NCI-H748 treated with DMSO at 0.1 percent for 48 hours (cell line): Measurements from ENCODE around the gene PRKRA.
"Not testable (repeated sequence)": the region's sequence is repeated elsewhere in the genome, so short reads cannot be mapped to it uniquely, and the experiment has no call there.

Experiments
- DNase-seq: peaks from one replicate; lab custom pipeline; 2025; lab: John Stamatoyannopoulos, UW

Gene PRKRA

DNA sequence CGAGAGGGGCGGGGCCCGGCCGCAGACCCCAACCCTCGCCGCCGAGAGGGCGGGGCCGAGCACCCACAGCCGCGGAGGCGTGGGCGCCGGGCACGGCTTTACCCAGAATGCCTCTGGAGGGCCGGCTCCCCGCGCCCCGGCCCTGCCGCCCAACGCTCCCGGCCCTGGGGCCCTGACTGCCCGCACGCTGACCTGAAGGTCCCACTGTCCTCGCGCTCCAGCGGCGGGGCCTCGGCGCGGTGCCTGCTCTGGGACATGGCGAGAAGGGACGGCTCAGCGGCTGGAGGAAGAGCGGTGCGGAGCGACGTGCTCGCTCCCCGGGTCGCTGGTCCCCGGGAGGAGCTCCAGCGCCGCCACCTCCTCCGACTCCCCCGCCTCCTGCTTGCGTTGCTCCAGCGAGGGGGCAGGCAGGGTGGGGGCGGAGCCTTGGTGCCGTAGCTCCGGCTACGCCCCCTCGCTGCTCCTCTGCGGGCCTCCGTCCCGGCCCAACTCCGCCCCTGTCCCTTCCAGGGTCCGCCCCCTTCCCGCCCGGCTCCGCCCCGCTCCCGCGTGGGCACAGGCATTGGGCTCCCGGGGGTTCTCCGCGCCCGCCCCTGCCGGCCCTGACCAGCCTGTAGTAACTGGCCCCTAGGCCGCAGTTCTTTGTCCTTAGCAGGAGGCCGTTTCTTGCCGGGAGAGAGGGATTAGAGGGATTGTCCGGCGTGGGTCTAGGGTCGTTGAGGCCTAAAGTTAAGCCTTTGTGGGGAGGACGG lies at the start of gene PRKRA, which contains the start of gene PJVK:
Gene PRKRA, minus strand, starts transcription at position 402 of the 752 bp plus-strand sequence. Its CDS starts 145 bp downstream, at position 257.
Gene PJVK, plus strand, starts transcription at position 605 of the 752 bp plus-strand sequence. CDS start 2,032 bp downstream, outside the sequence.
- peak; percentile 91 for DNase-seq

DNA sequence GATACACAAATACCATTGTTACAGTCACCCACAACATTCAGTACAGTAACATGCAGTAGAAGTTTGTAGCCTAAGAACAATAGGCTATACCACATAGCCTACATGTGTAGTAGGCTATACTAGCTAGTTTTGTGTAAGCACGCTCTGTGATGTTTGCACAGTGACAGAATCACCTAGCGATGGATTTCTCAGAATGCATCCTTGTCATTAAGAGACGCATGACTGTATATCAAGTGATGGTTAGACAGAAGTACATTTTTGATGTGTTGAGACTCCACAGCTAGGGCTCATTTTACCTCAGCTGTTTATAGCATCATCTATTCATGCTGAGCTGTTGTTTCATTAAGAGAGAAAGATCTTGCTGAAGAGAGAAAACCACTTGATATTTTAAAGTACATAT lies 48.7 kb upstream of the PRKRA start:
- no peak for DNase-seq

DNA sequence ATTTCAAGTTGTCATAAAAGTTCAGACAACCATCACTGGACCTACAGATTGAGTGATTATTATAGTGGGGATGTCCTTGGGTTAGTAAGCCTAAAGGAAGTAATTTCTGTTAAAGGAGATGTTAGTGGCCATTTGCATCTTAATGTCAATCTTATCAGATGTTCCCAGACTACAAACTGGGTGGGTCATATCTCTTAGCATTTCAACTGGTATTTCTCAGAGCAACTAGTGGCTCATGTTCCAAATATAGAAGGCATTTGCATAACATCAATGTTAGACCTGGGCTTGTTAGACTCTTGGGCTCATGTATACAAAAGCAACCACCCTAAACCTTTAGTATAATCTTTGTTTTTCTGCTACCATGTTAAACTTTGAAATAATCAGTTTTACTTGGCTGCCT lies 47.2 kb upstream of the PRKRA start:
- DNase-seq = no peak

DNA sequence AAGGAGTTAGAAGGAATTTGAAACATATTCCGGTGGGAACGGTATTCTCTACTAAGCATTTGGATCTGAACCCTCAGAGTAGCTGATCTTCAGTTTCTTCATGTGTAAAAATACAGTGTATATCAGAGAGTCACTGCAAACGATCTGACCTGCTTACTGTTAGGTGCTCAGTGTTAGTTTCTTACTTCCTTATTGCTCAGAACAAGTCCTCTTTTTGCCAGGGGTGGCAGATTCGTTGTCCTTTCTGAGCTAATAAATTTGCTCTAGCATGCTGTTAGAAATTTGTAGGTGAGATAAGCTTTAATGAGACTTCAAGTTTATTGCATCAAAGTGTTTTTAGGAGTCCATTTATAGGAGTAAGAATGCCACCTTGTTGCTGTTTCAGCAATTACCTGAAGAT lies 45.1 kb upstream of the PRKRA start:
- no peak for DNase-seq

DNA sequence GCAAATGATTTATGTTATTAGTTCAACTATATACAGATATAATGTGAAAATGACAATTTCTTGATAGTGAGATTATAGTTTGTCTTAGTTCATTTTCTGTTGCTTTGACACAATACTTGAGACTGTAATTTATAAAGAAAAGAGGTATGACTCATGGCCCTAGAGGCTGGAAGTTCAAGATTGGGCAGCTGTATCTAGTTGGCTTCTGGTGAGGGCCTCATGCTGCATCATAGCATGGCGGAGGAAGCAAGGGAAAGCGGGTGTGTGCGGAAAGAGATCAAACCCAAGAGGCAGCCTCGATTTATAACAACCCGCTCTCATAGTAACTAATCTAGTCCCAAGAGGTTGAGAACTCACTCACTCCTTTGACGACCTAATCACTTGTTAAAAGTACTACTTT lies 40.6 kb upstream of the PRKRA start:
- no peak for DNase-seq

DNA sequence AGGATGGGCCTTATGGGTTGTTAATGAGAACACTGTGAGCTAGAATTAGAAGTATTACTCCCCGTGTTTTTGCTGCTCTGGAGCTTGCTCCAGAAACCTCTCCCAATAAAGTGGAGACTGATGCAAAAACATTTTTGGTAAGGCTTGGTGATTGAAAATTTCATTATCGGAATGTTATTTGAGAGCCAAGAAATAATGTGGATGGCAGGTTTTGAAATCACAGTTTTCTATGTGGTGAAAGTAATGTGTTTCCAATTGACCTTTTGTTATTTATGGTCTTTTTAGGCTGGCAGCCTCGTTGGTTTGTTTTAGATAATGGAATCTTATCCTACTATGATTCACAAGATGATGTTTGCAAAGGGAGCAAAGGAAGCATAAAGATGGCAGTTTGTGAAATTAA lies 34.4 kb upstream of the PRKRA start:
- DNase-seq = no peak

DNA sequence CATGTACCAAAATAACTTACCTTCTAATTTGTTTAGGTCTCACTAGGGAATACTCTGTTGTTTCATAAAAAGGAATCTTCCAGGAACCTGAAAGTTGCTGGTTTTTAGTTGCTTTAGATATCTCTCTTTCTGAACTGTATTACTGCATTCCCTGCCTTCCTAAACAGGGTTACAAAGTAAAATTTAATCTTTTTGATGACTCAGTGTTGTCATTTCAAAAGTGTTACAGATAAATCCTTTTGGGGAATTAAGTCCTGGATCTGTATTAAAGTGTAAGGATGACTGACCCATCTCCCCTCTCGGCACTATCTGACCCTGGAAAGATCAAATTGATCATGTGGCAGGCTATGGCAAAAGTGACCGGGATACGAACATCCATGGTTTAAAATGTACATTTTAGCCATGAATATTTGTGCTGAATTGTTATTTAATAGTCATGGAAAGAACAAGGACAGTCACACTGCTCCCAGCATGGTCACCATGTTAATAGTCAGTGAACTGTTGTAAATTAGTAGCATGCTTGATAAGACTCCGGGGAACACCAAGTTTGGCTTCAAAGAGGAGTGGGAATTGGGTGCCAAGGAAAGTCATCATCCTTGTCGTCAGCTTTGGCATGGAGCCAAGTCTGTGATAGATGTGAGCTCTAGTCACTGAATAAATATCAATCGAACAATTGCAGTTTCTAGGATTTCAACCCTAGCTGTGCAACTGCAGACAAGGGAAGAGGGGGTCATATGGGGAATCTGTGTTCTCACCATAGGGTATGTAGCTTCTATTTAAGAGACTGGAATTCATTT lies 33.5 kb upstream of the PRKRA start:
- peak; percentile 48 for DNase-seq

DNA sequence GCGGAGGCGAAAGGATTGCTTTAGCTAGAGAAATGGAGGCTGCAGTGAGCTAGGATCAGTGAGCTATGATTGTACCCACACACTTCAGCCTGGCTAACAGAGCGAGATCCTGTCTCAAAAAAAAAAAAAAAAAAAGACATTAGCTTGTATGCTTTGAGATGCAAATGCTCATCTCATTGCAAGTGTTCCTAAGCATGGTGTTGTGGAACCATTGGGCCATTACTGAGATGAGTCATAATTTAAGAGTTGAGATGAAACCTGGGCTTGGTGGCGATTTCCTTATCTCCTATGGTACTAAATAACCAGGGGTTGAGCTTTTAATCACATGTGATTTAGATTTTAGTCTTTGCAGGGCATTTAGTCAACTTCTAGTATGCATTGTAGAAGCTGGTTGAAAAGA lies 31.5 kb upstream of the PRKRA start:
- no peak for DNase-seq

DNA sequence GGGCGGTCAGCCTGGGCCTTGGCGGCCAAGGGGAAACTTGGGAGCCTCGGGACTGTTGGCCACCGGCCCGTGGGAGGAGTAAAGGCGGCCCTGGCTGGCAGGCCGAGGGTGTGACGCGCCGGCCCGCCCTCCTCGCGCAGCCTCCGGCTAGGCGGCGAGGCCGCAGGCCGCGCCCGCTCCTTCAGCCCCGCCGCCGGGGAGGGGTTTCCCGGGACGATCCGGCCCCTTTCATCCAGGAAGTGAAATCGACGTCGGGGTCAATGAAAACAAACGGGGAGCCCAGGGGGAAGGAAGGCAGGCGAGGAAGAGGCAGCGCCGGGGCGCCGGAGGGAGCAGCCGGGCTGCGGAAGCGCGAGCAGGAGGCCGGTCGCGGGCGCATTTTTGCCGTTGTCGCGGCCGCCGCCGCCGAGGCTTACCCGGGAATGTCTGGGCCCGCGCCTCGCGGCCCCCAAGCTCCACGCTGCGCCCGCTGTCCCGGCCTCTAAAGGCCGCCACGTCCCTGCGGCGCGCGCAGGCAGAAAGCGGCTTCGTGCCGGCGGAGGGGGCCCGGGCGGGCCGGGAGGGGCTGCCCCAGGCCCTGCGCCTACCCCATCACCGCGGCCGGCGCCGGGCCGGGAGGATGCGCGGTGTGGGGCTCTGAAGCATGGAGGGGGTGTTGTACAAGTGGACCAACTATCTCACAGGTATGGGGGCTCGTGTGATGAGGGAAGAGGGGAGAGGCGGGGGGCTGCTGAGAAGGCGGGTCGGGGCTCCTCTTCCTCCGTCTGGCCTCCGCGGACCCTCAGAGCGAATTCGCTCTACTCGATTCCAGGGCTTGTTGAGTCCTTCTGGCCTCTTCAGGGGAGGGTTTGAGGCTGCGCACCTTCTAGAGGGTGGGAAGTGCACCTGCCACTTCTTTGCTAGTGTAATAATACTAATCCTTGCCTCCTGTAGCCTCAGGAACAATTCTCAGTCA lies 29.5 kb upstream of the PRKRA start, which contains the start of gene PLEKHA3:
Gene PLEKHA3, plus strand, starts transcription at position 231 of the 955 bp plus-strand sequence. Its CDS starts 413 bp downstream, at position 644.
- DNase-seq = peak; percentile 65

DNA sequence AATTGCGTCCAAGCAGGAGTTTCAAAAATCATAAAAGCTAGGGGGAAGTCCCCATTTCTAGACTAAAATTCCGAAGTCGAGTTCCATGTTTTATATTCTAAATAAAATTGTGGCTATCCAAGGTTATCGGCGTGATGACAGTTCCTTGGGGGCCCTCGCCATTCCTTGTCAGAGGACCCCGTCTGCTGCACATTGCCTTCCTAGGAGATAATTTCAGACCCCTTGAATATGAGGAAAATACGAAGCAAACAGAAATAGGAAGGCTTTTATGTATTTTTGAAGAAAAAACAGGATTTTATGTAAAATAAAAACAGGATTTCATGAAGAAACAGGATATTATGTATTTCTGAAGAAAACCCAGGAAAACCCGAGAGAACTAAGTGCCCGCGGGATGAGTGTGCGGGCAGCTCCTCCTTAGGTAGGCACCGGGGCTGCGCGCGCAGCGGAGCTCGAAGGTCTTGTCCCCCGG lies 28.8 kb upstream of the PRKRA start:
- DNase-seq = peak; percentile 30

DNA sequence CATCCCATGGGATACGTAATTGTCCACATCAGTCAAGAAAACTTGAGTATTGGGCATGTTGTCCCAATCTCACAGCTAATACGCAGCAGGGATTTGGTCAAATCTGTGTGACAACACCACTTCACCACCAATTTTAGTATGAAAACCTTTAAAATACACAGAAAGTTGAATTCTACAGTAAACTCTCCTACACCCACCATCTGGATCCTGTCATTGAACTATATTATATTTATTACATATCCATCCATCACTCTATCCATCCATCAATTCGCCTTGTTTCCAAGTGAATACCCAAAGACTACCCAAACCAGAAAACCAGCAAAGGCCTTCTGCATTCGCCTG lies 28.3 kb upstream of the PRKRA start:
- DNase-seq = no peak

DNA sequence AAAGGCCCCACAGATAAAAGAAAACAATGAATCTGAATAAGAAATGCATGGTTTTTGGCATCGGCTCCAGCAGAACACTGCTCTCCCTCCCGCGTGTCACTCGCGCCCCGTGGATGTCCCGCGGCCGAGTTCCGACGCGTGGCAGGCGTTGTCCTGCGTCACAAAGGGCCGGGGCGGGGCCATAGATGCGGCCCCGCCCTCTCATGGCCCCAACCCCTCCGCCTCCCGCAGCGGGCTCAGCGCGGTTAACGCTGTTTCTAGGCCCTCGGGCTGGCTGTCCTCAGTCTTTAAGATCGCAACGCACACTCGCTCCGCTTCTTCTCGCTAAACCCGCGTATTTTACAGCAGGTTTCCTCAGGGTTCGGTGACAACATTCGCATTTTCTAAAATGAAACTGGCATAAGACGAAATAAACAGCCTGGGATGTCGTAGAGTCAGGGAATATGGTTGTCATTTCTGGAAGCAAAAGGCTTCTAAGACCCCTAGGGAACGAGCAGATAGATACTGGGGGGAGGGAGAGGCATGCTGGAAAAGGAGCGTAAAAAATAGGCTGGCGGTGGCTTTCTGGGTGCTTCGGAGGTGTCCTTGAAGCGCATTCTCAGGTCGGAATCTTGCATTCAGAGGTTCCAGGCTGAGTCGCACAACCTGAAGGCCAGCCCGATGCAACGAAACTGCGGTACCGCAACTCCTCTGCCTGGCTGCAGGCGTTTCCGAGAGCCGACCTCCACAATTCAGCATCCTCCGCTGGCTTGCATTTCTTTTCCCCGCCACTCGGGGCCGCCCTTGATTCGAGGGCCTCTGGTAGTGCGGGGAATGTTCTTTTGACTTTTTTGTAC lies 27.7 kb upstream of the PRKRA start, which contains the start of gene FKBP7:
Gene FKBP7, minus strand, starts transcription at position 162 of the 836 bp plus-strand sequence. Its CDS starts 101 bp downstream, at position 61.
- DNase-seq = peak; percentile 75

DNA sequence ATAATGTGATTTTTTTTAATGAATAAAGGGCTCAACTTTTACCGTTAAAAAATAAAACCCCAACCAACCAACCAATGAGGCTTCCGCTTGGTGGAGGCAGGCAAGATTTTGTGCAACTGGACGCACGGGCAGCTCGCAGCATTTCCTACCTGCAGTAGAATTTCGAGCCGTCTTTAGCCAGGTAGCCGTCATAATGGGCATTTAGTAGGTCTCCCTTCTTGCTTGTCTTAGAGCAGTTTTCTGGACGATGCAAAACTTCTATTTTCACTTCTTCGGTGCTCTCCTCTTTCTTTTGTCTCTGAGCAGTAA lies 27.1 kb upstream of the PRKRA start:
- peak; percentile 39 for DNase-seq

DNA sequence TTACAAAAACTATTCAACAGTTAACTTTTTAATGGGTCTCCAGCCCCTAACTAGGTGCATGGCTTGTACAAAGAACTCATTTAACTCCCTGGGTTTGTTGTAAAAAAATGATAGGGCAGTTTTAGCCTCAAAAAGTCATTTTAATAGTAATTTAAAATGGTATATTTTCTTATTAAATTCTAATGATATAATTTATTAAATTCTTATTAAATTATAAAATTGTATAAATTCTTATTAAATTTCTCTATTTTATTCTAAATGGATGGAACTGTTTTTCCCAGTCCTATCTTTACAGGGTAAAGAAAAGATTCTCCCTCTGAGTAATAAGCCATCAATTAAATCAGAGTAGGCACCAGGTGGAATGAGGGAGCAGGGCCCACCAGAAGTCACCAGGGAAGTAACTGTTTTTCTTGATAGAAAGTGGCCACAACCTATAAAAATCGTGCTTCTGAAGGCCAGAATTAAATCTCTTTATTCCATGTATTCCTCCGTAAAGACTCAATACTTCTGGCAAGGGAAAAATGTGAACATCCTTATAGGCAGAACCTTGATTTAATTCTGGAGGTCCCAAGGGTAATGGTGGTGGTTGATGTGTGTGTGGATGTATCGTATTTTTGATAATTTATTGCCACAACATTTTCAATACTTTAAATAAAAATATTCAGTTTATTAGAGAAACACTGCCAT lies 26.6 kb upstream of the PRKRA start:
- DNase-seq = peak; percentile 13

DNA sequence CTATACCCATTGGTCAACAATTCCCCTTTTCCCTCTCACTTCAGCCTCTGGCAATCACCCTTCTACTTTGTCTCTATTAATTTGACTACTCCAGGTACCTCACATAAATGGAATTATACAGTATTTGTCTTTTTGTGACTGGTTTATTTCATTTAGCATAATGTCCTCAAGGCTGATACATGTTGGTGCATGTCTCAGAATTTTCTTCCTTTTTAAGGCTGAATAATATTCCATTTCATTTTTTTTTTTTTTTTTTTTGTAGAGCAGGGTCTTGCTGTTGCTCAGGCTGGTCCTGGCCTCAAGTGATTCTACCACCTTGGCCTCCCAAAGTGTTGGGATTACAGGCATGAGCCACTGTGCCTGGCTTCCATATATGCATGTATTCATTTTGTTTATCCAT lies 25.5 kb upstream of the PRKRA start:
- DNase-seq = no peak

DNA sequence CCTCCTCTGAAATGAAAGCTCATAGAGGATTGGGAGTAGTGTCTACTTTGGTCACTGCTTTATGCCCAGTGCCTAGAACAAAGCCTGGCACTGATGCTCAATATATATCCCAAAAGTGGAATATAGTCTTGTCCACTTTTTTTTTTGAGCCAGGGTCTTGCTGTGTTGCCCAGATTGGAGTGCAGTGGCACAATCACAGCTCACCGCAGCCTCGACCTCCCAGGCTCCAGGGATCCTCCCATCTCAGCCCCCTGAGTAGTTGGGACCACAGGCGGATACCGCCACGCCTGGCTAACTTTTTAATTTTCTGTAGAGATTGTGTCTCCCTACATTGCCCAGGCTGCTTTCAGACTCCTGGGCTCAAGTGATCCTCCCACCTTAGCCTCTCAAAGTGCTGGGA lies 23.6 kb upstream of the PRKRA start:
- DNase-seq = no peak

DNA sequence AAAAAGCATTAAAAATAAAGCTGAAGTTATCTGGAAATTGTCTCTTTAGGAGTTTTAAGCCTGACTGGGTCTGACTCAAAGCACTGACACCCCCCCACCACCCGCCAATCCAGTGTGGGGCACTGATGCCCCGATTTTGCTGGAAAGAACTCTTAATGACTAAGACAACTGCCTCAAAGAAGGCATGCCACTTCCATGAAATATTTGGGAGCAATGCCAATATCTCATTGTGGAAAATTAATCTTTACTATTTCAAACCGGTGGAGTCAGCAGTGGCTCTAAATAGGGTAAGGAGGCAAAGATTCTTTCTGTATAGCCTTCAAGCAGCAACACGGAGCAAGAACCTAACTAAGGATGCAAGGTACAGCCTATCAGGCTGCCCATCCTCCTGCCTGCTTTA lies 23.0 kb upstream of the PRKRA start:
- DNase-seq = no peak

DNA sequence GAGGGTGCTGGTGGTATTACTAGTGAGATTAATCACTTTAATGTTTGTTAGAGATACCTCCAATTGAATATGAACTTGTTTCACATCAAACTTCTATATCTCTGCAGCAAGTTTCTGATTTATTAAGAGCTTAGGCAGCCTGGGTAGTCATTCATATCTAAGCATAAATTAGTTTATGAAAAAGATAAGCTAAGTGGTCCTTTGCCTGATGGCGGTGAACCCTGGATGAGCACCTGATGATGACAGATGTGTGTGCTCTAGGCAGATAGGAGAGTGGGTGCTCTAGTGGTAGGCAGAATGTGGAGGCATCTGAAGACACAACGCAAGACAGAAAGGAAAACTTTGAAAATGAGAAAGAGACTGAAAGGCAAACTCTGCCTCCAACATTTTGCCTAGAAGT lies 22.4 kb upstream of the PRKRA start:
- no peak for DNase-seq

DNA sequence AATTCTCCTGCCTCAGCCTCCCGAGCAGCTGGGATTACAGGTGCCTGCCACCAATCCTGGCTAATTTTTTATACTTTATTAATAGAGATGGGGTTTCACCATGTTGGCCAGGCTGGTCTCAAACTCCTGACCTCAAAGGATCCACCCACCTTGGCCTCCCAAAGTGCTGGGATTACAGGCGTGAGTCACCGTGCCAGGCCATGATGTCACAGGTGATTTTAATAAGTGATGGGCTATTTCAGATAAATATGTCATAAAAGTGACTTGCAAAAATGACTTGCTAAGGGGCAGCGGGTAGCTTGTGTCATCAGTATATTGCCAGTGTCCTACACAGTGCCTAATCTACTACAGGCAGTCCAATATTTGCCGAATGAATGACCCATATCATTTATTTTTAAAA lies 20.3 kb upstream of the PRKRA start:
- DNase-seq = not testable (repeated sequence)

DNA sequence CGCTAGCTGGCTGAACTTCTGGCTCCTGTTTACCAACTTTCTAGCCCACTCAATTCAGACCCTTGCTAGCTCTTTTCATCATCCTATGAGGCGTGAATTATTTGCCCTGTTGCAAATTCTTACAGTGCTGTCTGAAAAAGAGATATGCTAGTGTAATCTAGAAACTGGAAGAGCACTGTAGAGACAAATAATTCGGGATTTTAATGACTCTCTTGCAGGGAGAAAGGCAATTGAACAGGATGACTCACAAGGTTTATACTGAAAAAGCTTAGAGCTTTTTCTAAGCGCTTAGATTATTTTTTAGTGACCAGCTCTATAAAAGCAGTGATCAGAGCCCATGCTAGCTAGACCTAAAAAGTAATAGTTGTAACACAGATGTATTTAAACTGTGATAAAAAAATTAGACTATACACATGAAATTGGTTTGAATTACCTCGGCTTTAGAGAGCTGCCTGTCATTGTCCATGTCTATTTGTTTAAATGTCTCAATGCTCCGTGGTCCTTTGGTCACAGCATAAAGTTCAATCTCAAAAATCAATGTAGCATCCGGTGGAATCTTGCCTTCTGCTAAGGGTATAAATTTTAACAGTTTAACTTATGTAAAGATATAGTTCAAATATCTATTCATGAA lies 18.4 kb upstream of the PRKRA start:
- DNase-seq = no peak
